ENCODE data around the gene AQP6. TPM values are rescaled to one million over a fixed set of nuclear protein-coding genes. Genes with fewer than 3 reads are reported as not detected.

The AQP6 gene
- total RNA-seq, 4 donors from 2014 or later: 0.10 to 0.20 TPM; not detected in 2

DNA sequence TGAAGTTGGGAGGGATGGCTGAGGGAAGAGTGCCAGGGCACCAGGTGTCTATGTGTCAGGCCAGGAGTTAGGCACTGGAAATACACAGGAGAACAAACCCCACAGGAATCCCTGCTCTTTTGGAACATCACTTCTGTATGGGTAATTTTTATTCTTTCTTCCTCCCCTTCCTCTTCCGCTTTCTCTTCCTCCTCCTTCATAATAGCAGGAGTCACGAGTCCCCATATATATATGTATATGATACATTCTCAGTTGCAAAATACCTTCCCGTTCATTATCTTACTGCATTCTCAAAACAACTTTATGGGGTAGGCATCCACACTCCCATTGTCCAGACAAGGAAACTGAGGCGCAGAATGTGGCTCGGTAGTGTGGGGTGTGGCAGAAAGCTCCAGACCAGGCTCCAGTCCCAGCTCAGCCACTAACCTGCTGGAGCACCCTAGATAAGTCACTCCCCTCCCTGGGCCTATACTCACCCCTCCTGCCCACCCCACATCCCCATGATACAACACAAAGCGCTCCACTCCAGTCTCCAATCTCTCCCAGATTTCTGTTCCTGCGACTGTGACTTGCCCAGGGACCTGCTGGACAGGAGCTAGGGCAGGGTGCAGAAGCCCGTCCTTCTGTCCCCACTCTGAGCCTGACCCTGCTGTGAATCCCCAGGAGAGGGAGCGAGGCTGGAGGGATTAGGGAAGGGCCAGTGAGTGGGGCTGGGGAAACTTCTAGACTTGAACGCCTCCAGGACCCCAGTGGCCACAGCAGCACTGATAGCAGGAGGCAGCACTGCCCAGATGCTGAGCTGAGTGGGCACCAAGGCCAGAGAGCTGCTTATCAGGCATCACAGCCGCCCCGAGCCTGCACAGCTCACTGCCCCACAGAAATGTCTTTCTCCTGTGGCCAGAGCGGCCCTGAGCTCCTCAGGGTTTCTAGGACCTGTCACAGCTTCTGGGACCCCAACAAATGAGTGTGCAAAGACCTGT lies 23.6 kb upstream of the AQP6 start:
- no peak overlapping the region for H3K4me3 ChIP-seq (ENCODE audit: low read depth, poor library complexity, severe bottlenecking)
- TF ChIP-seq CTCF (IDR thresholded peaks at IDR 0.05) (no peak), POLR2A (IDR thresholded peaks at IDR 0.05) (no peak)
- 83 to 93% methylated on average over 12 to 13 of the region's 13 CpGs for WGBS, 2 donors
- no peak for DNase-seq (ENCODE audit: low spot score in 2 of 2)
- intact Hi-C loops (cut with DNase I; ENCODE audit: low total_unique reads): no loop called here

GRCh38 chr12:49949866-49950265 lies 22.9 kb upstream of the AQP6 start:
- 94% methylated on average over 3 of the region's 3 CpGs for WGBS, 2 donors
- no peak overlapping the region for H3K4me3 ChIP-seq (ENCODE audit: low read depth, poor library complexity, severe bottlenecking)
- no peak for TF ChIP-seq CTCF (IDR thresholded peaks at IDR 0.05)
- no peak for TF ChIP-seq POLR2A (IDR thresholded peaks at IDR 0.05)
- no peak for DNase-seq (ENCODE audit: low spot score in 2 of 2)
- intact Hi-C loops (cut with DNase I; ENCODE audit: low total_unique reads): no loop called here

DNA sequence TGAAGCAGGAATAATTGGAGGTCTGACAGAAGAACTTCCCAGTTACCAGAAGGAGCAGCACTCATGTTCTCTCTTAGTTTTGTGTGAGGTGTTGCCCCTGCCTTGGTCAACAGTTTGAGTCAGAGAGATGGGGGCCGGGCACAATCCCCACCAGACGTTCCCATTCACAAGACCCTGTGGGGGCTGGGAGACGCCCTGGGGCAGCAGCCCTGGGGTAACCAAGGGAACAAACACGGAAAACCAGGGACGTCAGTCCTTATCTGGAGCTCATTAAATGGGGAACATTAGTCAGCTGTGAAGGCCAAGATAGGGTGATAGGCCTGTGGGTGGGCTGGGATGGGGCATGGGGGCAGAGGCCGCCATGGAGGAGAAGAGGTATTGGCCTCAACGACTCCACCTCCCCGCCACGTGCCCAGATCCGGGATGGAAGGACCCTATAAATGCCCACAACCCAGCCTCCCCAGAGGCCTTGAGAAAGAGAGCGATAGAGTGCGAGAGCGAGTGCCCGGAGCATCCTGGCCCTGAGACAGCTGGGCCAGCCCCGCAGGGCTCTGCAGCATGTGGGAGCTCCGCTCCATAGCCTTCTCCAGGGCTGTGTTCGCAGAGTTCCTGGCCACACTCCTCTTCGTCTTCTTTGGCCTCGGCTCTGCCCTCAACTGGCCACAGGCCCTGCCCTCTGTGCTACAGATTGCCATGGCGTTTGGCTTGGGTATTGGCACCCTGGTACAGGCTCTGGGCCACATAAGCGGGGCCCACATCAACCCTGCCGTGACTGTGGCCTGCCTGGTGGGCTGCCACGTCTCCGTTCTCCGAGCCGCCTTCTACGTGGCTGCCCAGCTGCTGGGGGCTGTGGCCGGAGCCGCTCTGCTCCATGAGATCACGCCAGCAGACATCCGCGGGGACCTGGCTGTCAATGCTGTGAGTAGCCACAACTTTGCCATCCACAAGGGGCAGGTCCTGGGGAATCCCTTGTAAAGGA lies 22.2 kb upstream of the AQP6 start, which contains the start of gene AQP2:
Gene AQP2 (plus strand): TSS at position 465 of the 979 bp plus-strand sequence. CDS start 94 bp downstream, at position 559.
- TF ChIP-seq CTCF (IDR thresholded peaks at IDR 0.05): no peak
- intact Hi-C loops (cut with DNase I; ENCODE audit: low total_unique reads): no loop called here
- whole genome bisulfite sequencing, 2 donors: 85 to 91% methylated on average over 32 of the region's 32 CpGs
- no peak for DNase-seq (ENCODE audit: low spot score in 2 of 2)
- no peak within 1 kb of the TSS for H3K4me3 ChIP-seq (ENCODE audit: low read depth, poor library complexity, severe bottlenecking)

- 86 to 87% methylated on average over 14 of the region's 14 CpGs for WGBS, 2 donors
- intact Hi-C loops (cut with DNase I; ENCODE audit: low total_unique reads): no loop called here
- H3K4me3 ChIP-seq (ENCODE audit: low read depth, poor library complexity, severe bottlenecking): no peak overlapping the region
- no peak for TF ChIP-seq POLR2A (IDR thresholded peaks at IDR 0.05)
- no peak for TF ChIP-seq CTCF (IDR thresholded peaks at IDR 0.05)
- no peak for DNase-seq (ENCODE audit: low spot score in 2 of 2)
Observed at GRCh38 chr12:49951411-49952240, 21.1 kb upstream of the AQP6 start.
